GM20000 (cell line): Measurements from ENCODE around the gene ZNF487.
"Not testable (repeated sequence)": the region's sequence is repeated elsewhere in the genome, so short reads cannot be mapped to it uniquely, and the experiment has no call there.

Source experiments
- DNase-seq: peaks from one replicate; pipeline ENCODE4 v3.0.0; 2012; ENCODE audit warnings: low spot score
- TF ChIP-seq, protein P1 (sequence below): IDR thresholded peaks from 2 replicates; pipeline ENCODE4 v1.5.1; 2012; ENCODE audit warnings: mild to moderate bottlenecking, control low read depth; ENCODE audit errors: extremely low read depth, missing control alignments

Gene ZNF487

GRCh38 chr10:43427166-43427825 is 9.6 kb upstream of the ZNF487 start:
- no peak for DNase-seq
- TF ChIP-seq, protein P1, sequence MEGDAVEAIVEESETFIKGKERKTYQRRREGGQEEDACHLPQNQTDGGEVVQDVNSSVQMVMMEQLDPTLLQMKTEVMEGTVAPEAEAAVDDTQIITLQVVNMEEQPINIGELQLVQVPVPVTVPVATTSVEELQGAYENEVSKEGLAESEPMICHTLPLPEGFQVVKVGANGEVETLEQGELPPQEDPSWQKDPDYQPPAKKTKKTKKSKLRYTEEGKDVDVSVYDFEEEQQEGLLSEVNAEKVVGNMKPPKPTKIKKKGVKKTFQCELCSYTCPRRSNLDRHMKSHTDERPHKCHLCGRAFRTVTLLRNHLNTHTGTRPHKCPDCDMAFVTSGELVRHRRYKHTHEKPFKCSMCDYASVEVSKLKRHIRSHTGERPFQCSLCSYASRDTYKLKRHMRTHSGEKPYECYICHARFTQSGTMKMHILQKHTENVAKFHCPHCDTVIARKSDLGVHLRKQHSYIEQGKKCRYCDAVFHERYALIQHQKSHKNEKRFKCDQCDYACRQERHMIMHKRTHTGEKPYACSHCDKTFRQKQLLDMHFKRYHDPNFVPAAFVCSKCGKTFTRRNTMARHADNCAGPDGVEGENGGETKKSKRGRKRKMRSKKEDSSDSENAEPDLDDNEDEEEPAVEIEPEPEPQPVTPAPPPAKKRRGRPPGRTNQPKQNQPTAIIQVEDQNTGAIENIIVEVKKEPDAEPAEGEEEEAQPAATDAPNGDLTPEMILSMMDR: no peak

DNA sequence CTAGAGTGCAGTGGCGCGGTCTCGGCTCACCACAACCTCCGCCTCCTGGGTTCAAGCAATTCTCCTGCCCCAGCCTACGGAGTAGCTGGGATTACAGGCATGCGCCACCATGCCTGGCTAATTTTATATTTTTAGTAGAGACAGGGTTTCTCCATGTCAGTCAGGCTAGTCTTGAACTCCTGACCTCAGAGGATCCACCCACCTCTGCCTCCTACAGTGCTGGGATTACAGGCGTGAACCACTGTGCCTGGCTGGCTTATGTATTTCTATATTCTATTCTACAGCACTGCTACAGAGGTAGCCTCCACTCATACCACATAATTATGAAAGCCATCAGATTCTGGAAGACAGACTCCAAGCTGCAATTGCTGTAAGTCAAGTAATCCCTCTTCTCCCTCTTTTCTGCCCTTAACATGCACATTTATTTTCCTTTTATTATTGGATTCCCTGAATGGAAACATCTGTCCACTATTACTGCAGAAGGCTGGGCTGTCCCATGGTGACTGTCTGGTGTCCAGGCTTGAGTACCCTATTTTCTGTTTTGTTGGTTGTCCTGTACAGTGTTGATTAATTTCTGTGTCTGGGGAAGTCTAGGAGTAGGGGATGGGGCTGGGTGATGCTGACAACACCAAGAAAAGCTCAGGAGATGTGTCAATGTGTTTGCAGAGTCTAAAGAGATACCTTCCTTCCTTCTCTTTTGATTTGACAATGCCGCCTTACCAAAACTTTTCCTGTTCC is 5.8 kb upstream of the ZNF487 start:
- TF ChIP-seq, protein P1: no peak
- DNase-seq: no peak

GRCh38 chr10:43437141-43437870 is 395 bp downstream of the ZNF487 start:
- no peak for DNase-seq
- TF ChIP-seq, protein P1: no peak

- TF ChIP-seq, protein P1: no peak
- no peak for DNase-seq
These were observed 3.7 kb downstream of the ZNF487 start for GRCh38 chr10:43440463-43441134.

GRCh38 chr10:43444323-43444722 is 7.4 kb downstream of the ZNF487 start:
- TF ChIP-seq, protein P1: no peak
- DNase-seq: no peak

DNA sequence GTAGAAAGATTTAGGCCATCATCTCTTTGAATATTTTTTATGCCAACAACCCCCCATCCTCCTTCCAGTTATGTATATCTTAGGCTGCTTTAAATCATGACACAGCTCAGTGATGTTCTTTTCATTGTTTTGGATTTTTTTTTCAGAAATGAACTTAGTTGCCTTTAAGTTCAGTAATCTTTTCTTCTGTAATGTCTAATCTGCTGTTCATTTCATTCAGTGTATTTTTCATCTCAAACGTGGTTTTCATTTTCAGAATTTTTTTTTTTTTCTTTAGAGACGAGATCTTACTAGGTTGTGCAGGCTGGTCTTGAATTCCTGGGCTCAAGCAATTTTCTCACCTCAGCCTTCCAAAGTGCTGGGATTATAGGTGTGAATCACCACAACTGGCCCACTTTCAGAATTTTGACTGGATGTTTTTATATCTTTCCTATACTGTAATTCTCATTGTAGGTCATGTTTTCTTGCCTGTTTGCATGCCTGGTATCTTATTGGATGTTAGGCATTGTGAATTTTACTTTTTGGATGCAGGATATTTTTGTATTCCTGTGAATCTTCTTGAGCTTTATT is 8.1 kb downstream of the ZNF487 start:
- TF ChIP-seq, protein P1: no peak
- DNase-seq: no peak

DNA sequence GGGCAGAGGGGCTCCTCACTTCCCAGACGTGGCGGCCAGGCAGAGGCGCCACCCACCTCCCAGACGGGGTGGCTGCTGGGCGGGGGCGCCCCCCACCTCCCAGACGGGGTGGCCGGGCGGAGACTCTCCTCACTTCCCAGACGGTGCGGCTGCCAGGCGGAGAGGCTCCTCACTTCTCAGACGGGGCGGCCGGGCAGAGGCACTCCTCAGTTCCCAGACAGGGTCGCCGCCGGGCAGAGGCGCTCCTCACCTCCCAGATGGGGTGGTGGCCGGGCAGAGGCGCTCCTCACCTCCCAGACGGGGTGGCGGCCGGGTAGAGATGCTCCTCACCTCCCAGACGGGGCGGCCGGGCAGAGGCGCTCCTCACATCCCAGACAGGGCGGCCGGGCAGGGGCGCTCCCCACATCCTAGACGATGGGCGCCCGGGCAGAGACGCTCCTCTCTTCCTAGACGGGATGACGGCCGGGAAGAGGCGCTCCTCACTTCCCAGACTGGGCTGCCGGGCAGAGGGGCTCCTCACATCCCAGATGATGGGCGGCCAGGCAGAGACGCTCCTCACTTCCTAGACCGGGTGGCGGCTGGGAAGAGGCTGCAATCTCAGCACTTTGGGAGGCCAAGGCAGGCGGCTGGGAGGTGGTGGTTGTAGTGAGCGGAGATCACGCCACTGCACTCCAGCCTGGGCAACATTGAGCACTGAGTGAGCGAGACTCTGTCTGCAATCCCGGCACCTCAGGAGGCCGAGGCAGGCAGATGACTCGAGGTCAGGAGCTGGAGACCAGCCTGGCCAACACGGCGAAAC is 9.5 kb downstream of the ZNF487 start:
- DNase-seq: not testable (repeated sequence)
